ENCODE measurements around the gene DHRS1.

The DHRS1 gene

GRCh38 chr14:24254630-24255392 is 44.8 kb downstream of the DHRS1 start:
- Histone ChIP-seq H3K27ac (ENCODE audit: low read length) (no peak overlapping the region), H3K36me3 (replicated peaks; ENCODE audit: low read depth, low read length) (no peaks in the 10 kb centered on the region), H3K79me2 (ENCODE audit: low read length) (no peaks in the 10 kb centered on the region), H3K9ac (ENCODE audit: low read length) (no peak overlapping the region), H3K4me3 (ENCODE audit: low read length) (no peak overlapping the region), H3K27me3 (ENCODE audit: low read depth, low read length) (no peaks in the 10 kb centered on the region), H3K4me2 (ENCODE audit: low read length) (no peak overlapping the region), H3K9me3 (ENCODE audit: insufficient read depth, low read length) (no peaks in the 10 kb centered on the region), H3K4me1 (ENCODE audit: low read length) (peaks cover 12% of the 10 kb centered on the region), H4K20me1 (ENCODE audit: insufficient read depth, low read length) (no peaks in the 10 kb centered on the region), H2AFZ (ENCODE audit: low read depth, low read length) (no peak overlapping the region)
- TF ChIP-seq CTCF (IDR thresholded peaks at IDR 0.05; ENCODE audit: low read depth, low read length) (no peak), EZH2phosphoT487 (IDR thresholded peaks at IDR 0.05; ENCODE audit: low read depth) (no peak)

GRCh38 chr14:24253936-24254335 is 45.6 kb downstream of the DHRS1 start:
- no peak overlapping the region for H3K27ac ChIP-seq (ENCODE audit: low read length)

GRCh38 chr14:24252289-24253124 is 47.1 kb downstream of the DHRS1 start:
- Histone ChIP-seq H3K9ac (ENCODE audit: low read length) (no peak overlapping the region), H3K4me2 (ENCODE audit: low read length) (no peak overlapping the region), H3K9me3 (ENCODE audit: insufficient read depth, low read length) (no peaks in the 10 kb centered on the region), H3K27me3 (ENCODE audit: low read depth, low read length) (no peaks in the 10 kb centered on the region), H3K4me3 (ENCODE audit: low read length) (no peak overlapping the region), H3K79me2 (ENCODE audit: low read length) (no peaks in the 10 kb centered on the region), H4K20me1 (ENCODE audit: insufficient read depth, low read length) (no peaks in the 10 kb centered on the region), H3K4me1 (ENCODE audit: low read length) (peaks cover 17% of the 10 kb centered on the region), H2AFZ (ENCODE audit: low read depth, low read length) (no peak overlapping the region), H3K27ac (ENCODE audit: low read length) (no peak overlapping the region), H3K36me3 (replicated peaks; ENCODE audit: low read depth, low read length) (no peaks in the 10 kb centered on the region)
- no peak for TF ChIP-seq EZH2phosphoT487 (IDR thresholded peaks at IDR 0.05; ENCODE audit: low read depth)
- no peak for TF ChIP-seq CTCF (IDR thresholded peaks at IDR 0.05; ENCODE audit: low read depth, low read length)

More at GRCh38 chr14:24253936-24254335, 45.6 kb downstream of the DHRS1 start:
- Histone ChIP-seq H3K9me3 (ENCODE audit: insufficient read depth, low read length) (no peaks in the 10 kb centered on the region), H3K79me2 (ENCODE audit: low read length) (no peaks in the 10 kb centered on the region), H3K36me3 (replicated peaks; ENCODE audit: low read depth, low read length) (no peaks in the 10 kb centered on the region), H3K4me2 (ENCODE audit: low read length) (no peak overlapping the region), H2AFZ (ENCODE audit: low read depth, low read length) (no peak overlapping the region), H3K9ac (ENCODE audit: low read length) (no peak overlapping the region), H4K20me1 (ENCODE audit: insufficient read depth, low read length) (no peaks in the 10 kb centered on the region), H3K27me3 (ENCODE audit: low read depth, low read length) (no peaks in the 10 kb centered on the region), H3K4me1 (ENCODE audit: low read length) (peaks cover 12% of the 10 kb centered on the region), H3K4me3 (ENCODE audit: low read length) (no peak overlapping the region)
- TF ChIP-seq EZH2phosphoT487 (IDR thresholded peaks at IDR 0.05; ENCODE audit: low read depth) (no peak), CTCF (IDR thresholded peaks at IDR 0.05; ENCODE audit: low read depth, low read length) (no peak)

GRCh38 chr14:24251880-24252288 is 47.7 kb downstream of the DHRS1 start:
- Histone ChIP-seq H3K36me3 (replicated peaks; ENCODE audit: low read depth, low read length) (no peaks in the 10 kb centered on the region), H3K27me3 (ENCODE audit: low read depth, low read length) (no peaks in the 10 kb centered on the region), H3K4me1 (ENCODE audit: low read length) (peaks cover 23% of the 10 kb centered on the region), H3K27ac (ENCODE audit: low read length) (no peak overlapping the region), H3K4me3 (ENCODE audit: low read length) (no peak overlapping the region), H2AFZ (ENCODE audit: low read depth, low read length) (no peak overlapping the region), H3K9me3 (ENCODE audit: insufficient read depth, low read length) (no peaks in the 10 kb centered on the region), H3K4me2 (ENCODE audit: low read length) (no peak overlapping the region), H3K9ac (ENCODE audit: low read length) (no peak overlapping the region), H3K79me2 (ENCODE audit: low read length) (no peaks in the 10 kb centered on the region), H4K20me1 (ENCODE audit: insufficient read depth, low read length) (no peaks in the 10 kb centered on the region)
- no peak for TF ChIP-seq CTCF (IDR thresholded peaks at IDR 0.05; ENCODE audit: low read depth, low read length)

Measured in OCI-LY3 (cell line).